SK-N-SH (cell line): Measurements from ENCODE around the gene ACSF3. TPM values are rescaled to one million over a fixed set of nuclear protein-coding genes. Genes with fewer than 3 reads are reported as not detected.

Experiments used
- CTCF ChIA-PET: fragments of 300-600, 350-600 bp; formaldehyde crosslinking; extraction: SDS; loops from one replicate; lab custom pipeline; 2021; lab: Yijun Ruan, JAX
- POLR2A ChIA-PET: fragments of 350-600 bp; sonication (Branson Sonifier 250); formaldehyde crosslinking; extraction: SDS; loops from one replicate; lab custom pipeline; 2020; ENCODE audit warnings: antibody characterized with exemption, inconsistent platforms; lab: Yijun Ruan, JAX
- DNase-seq: peaks from one replicate; pipeline ENCODE4 v3.0.0; 2012
- H2AFZ ChIP-seq: fragments of 200-600 bp; sonication (generic); 2 replicates; pipeline ENCODE4 v1.8.1; 2016; ENCODE audit warnings: antibody characterized with exemption, mild to moderate bottlenecking, low read depth
- H3F3A ChIP-seq: fragments of 200-600 bp; sonication (generic); replicated peaks from 2 replicates; pipeline ENCODE3; 2016; ENCODE audit warnings: antibody characterized with exemption, mild to moderate bottlenecking; ENCODE audit not compliant: insufficient read depth
- H3K27ac ChIP-seq, 2 experiments: fragments of 200-500 bp in 1 of 2; fragments of 200-600 bp in 1 of 2; sonication (Bioruptor generic) in 1 of 2; sonication (generic), shearing (Covaris generic) in 1 of 2; 2 replicates each; pipeline versions ENCODE4 v1.5.1 to v1.6.1; 2014 to 2016; ENCODE audit warnings: low read depth in 2 of 2, inconsistent platforms in 1 of 2, low read length in 1 of 2, mild to moderate bottlenecking in 1 of 2, mixed read lengths in 1 of 2
- H3K27me3 ChIP-seq: fragments of 200-600 bp; sonication (generic), shearing (Covaris generic); 2 replicates; pipeline ENCODE4 v1.6.1; 2016; ENCODE audit warnings: mixed run types; ENCODE audit not compliant: insufficient read depth
- H3K36me3 ChIP-seq, 2 experiments: fragments of 200-500 bp in 1 of 2; fragments of 200-600 bp in 1 of 2; sonication (Bioruptor generic) in 1 of 2; sonication (generic) in 1 of 2; replicated peaks in 1 of 2; 2 replicates each; pipeline versions ENCODE3 to v1.5.1; 2014 to 2016; ENCODE audit warnings: low read length in 1 of 2, mild to moderate bottlenecking in 1 of 2; ENCODE audit not compliant: insufficient read depth in 2 of 2, control insufficient read depth in 1 of 2
- H3K4me1 ChIP-seq, 2 experiments: fragments of 200-500 bp in 1 of 2; fragments of 200-600 bp in 1 of 2; sonication (Bioruptor generic) in 1 of 2; sonication (generic), shearing (Covaris generic) in 1 of 2; 2 replicates each; pipeline versions ENCODE4 v1.5.1 to v1.6.1; 2014 to 2016; ENCODE audit warnings: low read depth in 1 of 2, low read length in 1 of 2, mixed run types in 1 of 2; ENCODE audit not compliant: insufficient read depth in 2 of 2, control insufficient read depth in 1 of 2
- H3K4me2 ChIP-seq: fragments of 200-600 bp; sonication (generic), shearing (Covaris generic); 2 replicates; pipeline ENCODE4 v1.6.1; 2017; ENCODE audit warnings: mixed run types
- H3K4me3 ChIP-seq, 2 experiments: fragments of 200-500 bp in 1 of 2; fragments of 200-600 bp in 1 of 2; sonication (Bioruptor generic) in 1 of 2; sonication (generic), shearing (Covaris generic) in 1 of 2; 2 replicates each; pipeline versions ENCODE4 v1.5.1 to v1.8.1; 2014 to 2016; ENCODE audit warnings: low read depth in 2 of 2, inconsistent platforms in 1 of 2, low read length in 1 of 2, mild to moderate bottlenecking in 1 of 2, mixed read lengths in 1 of 2, moderate library complexity in 1 of 2
- H3K79me2 ChIP-seq: fragments of 200-600 bp; sonication (generic); 2 replicates; pipeline ENCODE4 v1.8.1; 2017; ENCODE audit warnings: mild to moderate bottlenecking; ENCODE audit not compliant: insufficient read depth
- H3K9ac ChIP-seq: fragments of 200-600 bp; sonication (generic); 2 replicates; pipeline ENCODE4 v1.6.1; 2017; ENCODE audit warnings: mixed run types
- H3K9me2 ChIP-seq: fragments of 200-600 bp; sonication (generic); 2 replicates; pipeline ENCODE4 v1.6.1; 2017; ENCODE audit warnings: mixed run types
- H3K9me3 ChIP-seq: fragments of 200-600 bp; sonication (generic); 2 replicates; pipeline ENCODE4 v1.6.1; 2017; ENCODE audit warnings: mixed run types, mild to moderate bottlenecking, moderate library complexity
- H4K20me1 ChIP-seq: fragments of 200-600 bp; sonication (generic); 2 replicates; pipeline ENCODE4 v1.6.1; 2017; ENCODE audit warnings: mild to moderate bottlenecking, mixed run types; ENCODE audit not compliant: insufficient read depth
- CTCF ChIP-seq: fragments of 200-600 bp; sonication (generic); IDR thresholded peaks from 2 replicates; pipeline ENCODE4 v1.6.1; 2017; ENCODE audit warnings: antibody characterized with exemption, mild to moderate bottlenecking, moderate library complexity
- FOSL2 ChIP-seq: IDR thresholded peaks from 2 replicates; pipeline ENCODE4 v1.4.0; 2012; ENCODE audit warnings: low read depth, mild to moderate bottlenecking, moderate library complexity, borderline replicate concordance
- GABPA ChIP-seq: IDR thresholded peaks from 2 replicates; pipeline ENCODE4 v1.4.0; 2012; ENCODE audit warnings: low read depth, mild to moderate bottlenecking
- IRF3 ChIP-seq: fragments of 150-350 bp; IDR thresholded peaks from 2 replicates; pipeline ENCODE4 v1.6.1; 2016; ENCODE audit warnings: mild to moderate bottlenecking, low read depth, low read length
- MAX ChIP-seq: IDR thresholded peaks from 2 replicates; pipeline ENCODE4 v1.4.0; 2012; ENCODE audit warnings: low read depth
- MXI1 ChIP-seq: IDR thresholded peaks from 2 replicates; pipeline ENCODE4 v1.6.1; 2012; ENCODE audit warnings: mild to moderate bottlenecking, low read depth, low read length, improper control_type of control experiment
- PBX3 ChIP-seq: IDR thresholded peaks from 2 replicates; pipeline ENCODE4; 2012
- RAD21 ChIP-seq: IDR thresholded peaks from 2 replicates; pipeline ENCODE4 v1.6.1; 2012; ENCODE audit warnings: mild to moderate bottlenecking, low read length
- RCOR1 ChIP-seq: fragments of 150-350 bp; IDR thresholded peaks from 2 replicates; pipeline ENCODE4 v1.6.1; 2017; ENCODE audit warnings: antibody characterized with exemption, low read length
- TAF1 ChIP-seq: IDR thresholded peaks from 2 replicates; pipeline ENCODE4 v1.6.1; 2012; ENCODE audit warnings: low read depth, mild to moderate bottlenecking, low read length, moderate library complexity, borderline replicate concordance
- TCF12 ChIP-seq: IDR thresholded peaks from 2 replicates; pipeline ENCODE4 v1.4.0; 2012
- WGBS: methylation state at CpG from one replicate; pipeline ENCODE4 v1.1.6; 2017; ENCODE audit warnings: low lambda C conversion rate; 5-methylcytosine and 5-hydroxymethylcytosine counted together
- polyA plus RNA-seq, 3 experiments: library from polyadenylated mRNA; depleted of rRNA; stranded (reverse); fragments of >200 nt; gene quantifications; 2 replicates each; pipeline ENCODE4 v1.2.3, GENCODE V29; 2012

ACSF3 gene
- polyA plus RNA-seq, 1 of the 3 experiments (the other 2 are of a cell fraction): 18.8 TPM

GRCh38 chr16:89190150-89190958, 96.7 kb downstream of the ACSF3 start:
- DNase-seq: peak; percentile 16
- POLR2A ChIA-PET: no interaction called here
- peaks cover 23% of the 10 kb centered on the region for H3F3A ChIP-seq
- no peaks in the 10 kb centered on the region for H3K9me3 ChIP-seq
- H3K27ac ChIP-seq: no peak overlapping the region
- 32% methylated on average over 11 of the region's 28 CpGs for WGBS
- H3K4me3 ChIP-seq: no peak overlapping the region
- no peaks in the 10 kb centered on the region for H3K79me2 ChIP-seq
- H3K9ac ChIP-seq: no peak overlapping the region
- H3K9me2 ChIP-seq: no peaks in the 10 kb centered on the region
- H3K4me1 ChIP-seq: peaks cover 0 to 15% of the 10 kb centered on the region in 2 experiments; a peak in 1 of 4 replicates
- no peak overlapping the region for H2AFZ ChIP-seq
- no peak overlapping the region for H3K4me2 ChIP-seq
- H4K20me1 ChIP-seq: peaks cover 10% of the 10 kb centered on the region; the same call in 1 of the 2 replicates
- CTCF ChIA-PET: no interaction called here
- H3K36me3 ChIP-seq: no peaks in the 10 kb centered on the region
- TF ChIP-seq RCOR1: no peak
- TF ChIP-seq CTCF: no peak
- no peak for TF ChIP-seq FOSL2
- no peak for TF ChIP-seq TAF1
- TF ChIP-seq IRF3: no peak
- no peak for TF ChIP-seq PBX3
- peaks cover 8% of the 10 kb centered on the region; the same call in 1 of the 2 replicates for H3K27me3 ChIP-seq

GRCh38 chr16:89191033-89191900, 97.6 kb downstream of the ACSF3 start:
- Histone ChIP-seq H3K9me2 (no peaks in the 10 kb centered on the region), H3K36me3 (no peaks in the 10 kb centered on the region), H3K4me2 (no peak overlapping the region), H3K4me3 (peak overlapping the region in 1 of 2 experiments; percentile 19; a peak in 1 of 4 replicates), H3K27me3 (peaks cover 8% of the 10 kb centered on the region; the same call in 1 of the 2 replicates), H3K9me3 (no peaks in the 10 kb centered on the region), H3K79me2 (no peaks in the 10 kb centered on the region), H2AFZ (no peak overlapping the region), H3K4me1 (peaks cover 0 to 15% of the 10 kb centered on the region in 2 experiments; a peak in 1 of 4 replicates), H3K27ac (no peak overlapping the region), H3K9ac (no peak overlapping the region), H3F3A (peaks cover 15% of the 10 kb centered on the region)
- WGBS: 11% methylated on average over 13 of the region's 44 CpGs
- peak; percentile 40 for DNase-seq
- CTCF ChIA-PET: no interaction called here
- TF ChIP-seq MXI1 (0 out of 2 replicates have a peak, but pooled peaks have one; percentile 15), MAX (0 out of 2 replicates have a peak, but pooled peaks have one; percentile 26), TCF12 (no peak), GABPA (no peak), RAD21 (no peak)
- TF ChIP-seq, all 33 proteins: peak for 2
- POLR2A ChIA-PET: no interaction called here
- H4K20me1 ChIP-seq: peaks cover 10% of the 10 kb centered on the region; the same call in 1 of the 2 replicates
